ENCODE data around the gene KCTD19.

Gene KCTD19

DNA sequence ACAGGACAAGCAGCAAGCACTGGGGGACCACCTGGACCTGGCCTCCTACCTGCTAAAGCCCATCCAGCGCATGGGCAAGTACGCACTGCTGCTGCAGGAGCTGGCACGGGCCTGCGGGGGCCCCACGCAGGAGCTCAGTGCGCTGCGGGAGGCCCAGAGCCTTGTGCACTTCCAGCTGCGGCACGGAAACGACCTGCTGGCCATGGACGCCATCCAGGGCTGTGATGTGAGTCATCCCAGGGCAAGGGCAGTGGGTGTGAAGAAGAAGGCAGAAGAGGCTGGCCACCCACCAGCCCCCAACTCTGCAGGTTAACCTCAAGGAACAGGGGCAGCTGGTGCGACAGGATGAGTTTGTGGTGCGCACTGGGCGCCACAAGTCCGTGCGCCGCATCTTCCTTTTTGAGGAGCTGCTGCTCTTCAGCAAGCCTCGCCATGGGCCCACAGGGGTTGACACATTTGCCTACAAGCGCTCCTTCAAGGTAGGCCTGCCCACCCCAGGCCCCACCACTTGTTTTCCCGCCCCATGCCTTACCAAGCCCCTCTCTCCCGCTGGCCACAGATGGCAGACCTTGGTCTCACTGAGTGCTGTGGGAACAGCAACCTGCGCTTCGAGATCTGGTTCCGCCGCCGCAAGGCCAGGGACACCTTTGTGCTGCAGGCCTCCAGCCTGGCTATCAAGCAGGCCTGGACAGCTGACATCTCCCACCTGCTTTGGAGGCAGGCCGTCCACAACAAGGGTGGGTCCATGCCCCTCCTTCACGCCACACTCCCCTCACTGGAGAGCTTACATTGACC lies 39.9 kb downstream of the KCTD19 start:
- Histone ChIP-seq H3K36me3 (replicated peaks; ENCODE audit: insufficient read depth, low read length) (no peaks in the 10 kb centered on the region), H3K4me3 (ENCODE audit: low read length) (no peak overlapping the region), H3K27me3 (replicated peaks; ENCODE audit: insufficient read depth, low read length) (no peaks in the 10 kb centered on the region), H3K9me3 (replicated peaks; ENCODE audit: insufficient read depth, low read length) (no peaks in the 10 kb centered on the region), H3K9me2 (replicated peaks; ENCODE audit: insufficient read depth, low read length) (no peaks in the 10 kb centered on the region), H2AFZ (ENCODE audit: low read length) (no peak overlapping the region), H3F3A (ENCODE audit: insufficient read depth, low read length) (no peaks in the 10 kb centered on the region), H3K27ac (ENCODE audit: low read length) (no peak overlapping the region), H3K4me2 (ENCODE audit: low read depth, low read length) (no peak overlapping the region), H3K9ac (ENCODE audit: low read length) (no peak overlapping the region), H3K4me1 (ENCODE audit: low read length) (no peaks in the 10 kb centered on the region), H3K79me2 (ENCODE audit: low read length) (no peaks in the 10 kb centered on the region), H4K20me1 (ENCODE audit: insufficient read depth, low read length) (no peaks in the 10 kb centered on the region)
- DNase-seq, result no peak
- TF ChIP-seq EZH2 (optimal IDR thresholded peaks at IDR 0.05; ENCODE audit: low read depth, low read length) (no peak), EZH2phosphoT487 (IDR thresholded peaks at IDR 0.05; ENCODE audit: low read length) (no peak)
- TF ChIP-seq, protein P1, sequence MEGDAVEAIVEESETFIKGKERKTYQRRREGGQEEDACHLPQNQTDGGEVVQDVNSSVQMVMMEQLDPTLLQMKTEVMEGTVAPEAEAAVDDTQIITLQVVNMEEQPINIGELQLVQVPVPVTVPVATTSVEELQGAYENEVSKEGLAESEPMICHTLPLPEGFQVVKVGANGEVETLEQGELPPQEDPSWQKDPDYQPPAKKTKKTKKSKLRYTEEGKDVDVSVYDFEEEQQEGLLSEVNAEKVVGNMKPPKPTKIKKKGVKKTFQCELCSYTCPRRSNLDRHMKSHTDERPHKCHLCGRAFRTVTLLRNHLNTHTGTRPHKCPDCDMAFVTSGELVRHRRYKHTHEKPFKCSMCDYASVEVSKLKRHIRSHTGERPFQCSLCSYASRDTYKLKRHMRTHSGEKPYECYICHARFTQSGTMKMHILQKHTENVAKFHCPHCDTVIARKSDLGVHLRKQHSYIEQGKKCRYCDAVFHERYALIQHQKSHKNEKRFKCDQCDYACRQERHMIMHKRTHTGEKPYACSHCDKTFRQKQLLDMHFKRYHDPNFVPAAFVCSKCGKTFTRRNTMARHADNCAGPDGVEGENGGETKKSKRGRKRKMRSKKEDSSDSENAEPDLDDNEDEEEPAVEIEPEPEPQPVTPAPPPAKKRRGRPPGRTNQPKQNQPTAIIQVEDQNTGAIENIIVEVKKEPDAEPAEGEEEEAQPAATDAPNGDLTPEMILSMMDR (IDR thresholded peaks at IDR 0.05; ENCODE audit: low read length), result no peak

DNA sequence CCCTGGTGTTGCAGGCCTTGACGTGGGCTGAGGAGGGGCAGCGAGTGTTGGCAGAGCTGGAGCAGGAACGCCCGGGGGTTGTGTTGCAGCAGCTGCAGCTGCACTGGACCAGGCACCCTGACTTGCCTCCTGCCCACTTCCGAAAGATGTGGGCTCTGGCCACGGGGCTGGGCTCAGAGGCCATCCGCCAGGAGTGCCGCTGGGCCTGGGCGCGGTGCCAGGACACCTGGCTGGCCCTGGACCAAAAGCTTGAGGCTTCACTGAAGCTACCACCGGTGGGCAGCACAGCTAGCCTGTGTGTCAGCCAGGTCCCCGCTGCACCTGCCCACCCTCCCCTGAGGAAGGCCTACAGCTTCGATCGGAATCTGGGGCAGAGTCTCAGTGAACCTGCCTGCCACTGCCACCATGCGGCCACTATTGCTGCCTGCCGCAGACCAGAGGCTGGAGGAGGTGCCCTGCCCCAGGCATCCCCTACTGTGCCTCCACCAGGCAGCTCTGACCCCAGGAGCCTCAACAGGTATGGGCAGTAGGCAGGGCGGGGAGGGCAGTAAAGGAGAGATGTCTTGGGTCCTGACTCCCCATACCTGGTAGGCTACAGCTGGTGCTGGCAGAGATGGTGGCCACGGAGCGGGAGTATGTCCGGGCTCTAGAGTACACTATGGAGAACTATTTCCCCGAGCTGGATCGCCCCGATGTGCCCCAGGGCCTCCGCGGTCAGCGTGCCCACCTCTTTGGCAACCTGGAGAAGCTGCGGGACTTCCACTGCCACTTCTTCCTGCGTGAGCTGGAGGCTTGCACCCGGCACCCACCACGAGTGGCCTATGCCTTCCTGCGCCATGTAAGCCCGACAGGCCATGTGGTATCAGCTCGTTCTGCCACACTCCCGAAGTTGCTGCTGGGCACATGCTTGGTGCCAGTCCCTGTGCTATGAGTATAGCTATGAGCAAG lies 41.6 kb downstream of the KCTD19 start:
- no peak overlapping the region for H3K4me3 ChIP-seq (ENCODE audit: low read length)
- H3K9me3 ChIP-seq (replicated peaks; ENCODE audit: insufficient read depth, low read length), result no peaks in the 10 kb centered on the region
- no peaks in the 10 kb centered on the region for H4K20me1 ChIP-seq (ENCODE audit: insufficient read depth, low read length)
- H3K9me2 ChIP-seq (replicated peaks; ENCODE audit: insufficient read depth, low read length), result no peaks in the 10 kb centered on the region
- no peaks in the 10 kb centered on the region for H3F3A ChIP-seq (ENCODE audit: insufficient read depth, low read length)
- H3K9ac ChIP-seq (ENCODE audit: low read length), result no peak overlapping the region
- TF ChIP-seq, protein P1 (IDR thresholded peaks at IDR 0.05; ENCODE audit: low read length), result peak; percentile 34
- TF ChIP-seq EZH2phosphoT487 (IDR thresholded peaks at IDR 0.05; ENCODE audit: low read length), result no peak
- TF ChIP-seq EZH2 (optimal IDR thresholded peaks at IDR 0.05; ENCODE audit: low read depth, low read length), result no peak
- H3K27ac ChIP-seq (ENCODE audit: low read length), result no peak overlapping the region
- no peaks in the 10 kb centered on the region for H3K36me3 ChIP-seq (replicated peaks; ENCODE audit: insufficient read depth, low read length)
- H2AFZ ChIP-seq (ENCODE audit: low read length), result no peak overlapping the region
- H3K4me1 ChIP-seq (ENCODE audit: low read length), result no peaks in the 10 kb centered on the region
- no peak overlapping the region for H3K4me2 ChIP-seq (ENCODE audit: low read depth, low read length)
- H3K27me3 ChIP-seq (replicated peaks; ENCODE audit: insufficient read depth, low read length), result no peaks in the 10 kb centered on the region
- H3K79me2 ChIP-seq (ENCODE audit: low read length), result no peaks in the 10 kb centered on the region
- DNase-seq, result no peak

DNA sequence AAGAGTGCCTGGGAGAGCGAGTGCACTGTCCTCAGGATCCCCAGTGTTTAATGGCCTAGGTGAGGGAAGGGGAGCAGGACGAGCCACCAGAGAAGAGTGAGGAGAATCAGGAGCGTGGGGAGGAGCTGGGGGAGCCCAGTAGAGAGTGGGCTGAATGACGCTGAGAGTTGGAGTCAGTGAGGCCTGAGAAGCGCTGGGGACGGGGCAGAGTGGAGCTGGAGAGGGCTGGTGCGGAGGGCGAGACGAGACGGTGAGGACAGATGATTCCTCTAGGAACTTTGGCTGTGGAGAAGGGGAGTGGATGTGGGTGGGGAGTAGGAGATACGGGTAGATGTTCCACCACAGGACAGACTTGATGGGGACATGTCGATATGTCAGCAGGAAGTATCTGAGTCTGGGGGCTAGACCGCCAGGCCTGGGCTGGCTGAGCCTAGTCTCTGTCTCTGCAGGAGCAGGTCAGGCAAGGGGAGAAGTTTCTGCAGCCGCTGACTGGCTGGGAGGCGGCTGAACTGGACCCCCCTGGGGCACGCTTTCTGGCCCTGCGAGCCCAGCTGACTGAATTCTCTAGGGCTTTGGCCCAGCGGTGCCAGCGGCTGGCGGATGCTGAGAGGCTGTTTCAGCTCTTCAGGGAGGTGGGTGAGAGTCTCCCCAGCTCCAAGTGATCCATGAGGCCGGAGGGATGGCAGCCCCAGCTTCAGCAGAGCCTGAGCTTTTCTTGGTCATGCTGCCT lies 42.5 kb downstream of the KCTD19 start:
- H3F3A ChIP-seq (ENCODE audit: insufficient read depth, low read length), result no peaks in the 10 kb centered on the region
- H3K27ac ChIP-seq (ENCODE audit: low read length), result no peak overlapping the region
- DNase-seq, result no peak
- H3K9ac ChIP-seq (ENCODE audit: low read length), result no peak overlapping the region
- peaks cover 5% of the 10 kb centered on the region; the same call in 1 of the 2 replicates for H3K4me1 ChIP-seq (ENCODE audit: low read length)
- no peak overlapping the region for H3K4me3 ChIP-seq (ENCODE audit: low read length)
- H4K20me1 ChIP-seq (ENCODE audit: insufficient read depth, low read length), result no peaks in the 10 kb centered on the region
- H3K9me3 ChIP-seq (replicated peaks; ENCODE audit: insufficient read depth, low read length), result no peaks in the 10 kb centered on the region
- H3K27me3 ChIP-seq (replicated peaks; ENCODE audit: insufficient read depth, low read length), result no peaks in the 10 kb centered on the region
- H2AFZ ChIP-seq (ENCODE audit: low read length), result no peak overlapping the region
- TF ChIP-seq EZH2phosphoT487 (IDR thresholded peaks at IDR 0.05; ENCODE audit: low read length) (no peak), EZH2 (optimal IDR thresholded peaks at IDR 0.05; ENCODE audit: low read depth, low read length) (no peak)
- TF ChIP-seq, protein P1 (IDR thresholded peaks at IDR 0.05; ENCODE audit: low read length), result no peak
- no peak overlapping the region for H3K4me2 ChIP-seq (ENCODE audit: low read depth, low read length)
- H3K79me2 ChIP-seq (ENCODE audit: low read length), result no peaks in the 10 kb centered on the region
- H3K36me3 ChIP-seq (replicated peaks; ENCODE audit: insufficient read depth, low read length), result no peaks in the 10 kb centered on the region
- H3K9me2 ChIP-seq (replicated peaks; ENCODE audit: insufficient read depth, low read length), result no peaks in the 10 kb centered on the region

All from MM.1S (cell line).